HCT116 (cell line): ENCODE data around the gene ADAMTS16. TPM values are rescaled to one million over a fixed set of nuclear protein-coding genes. Genes with fewer than 3 reads are reported as not detected.

Experiments
- ATAC-seq: fragments of 200-7000 bp; cut with Tn5 transposase; 2 replicates; pipeline ENCODE4 v1.9.1; 2020; ENCODE audit warnings: mild to moderate bottlenecking, moderate library complexity
- BruUV-seq: library from RNA; stranded (reverse); fragments of 400-500 nt; replicated peaks from 2 replicates; lab custom pipeline; 2021; lab: Mats Ljungman, UMichigan
- CTCF ChIA-PET: fragments of 300-600 bp; sonication (Branson Sonifier 250); formaldehyde crosslinking; loops from one replicate; lab custom pipeline; 2021; ENCODE audit warnings: antibody characterized with exemption; lab: Charles Lee
- POLR2A ChIA-PET: fragments of 300-600, 350-600 bp; sonication (Branson Sonifier 250); formaldehyde crosslinking; loops from one replicate; lab custom pipeline; 2021; ENCODE audit warnings: antibody characterized with exemption; lab: Charles Lee
- RAD21 ChIA-PET, 2 experiments: fragments of 300-600 bp; sonication (Branson Sonifier 250); formaldehyde crosslinking; loops; one replicate each; lab custom pipeline; 2023; ENCODE audit warnings: low total read pairs in 2 of 2; ENCODE audit not compliant: uncharacterized antibody in 2 of 2, unreplicated experiment in 2 of 2, low non-redundant PET in 1 of 2; lab: Charles Lee
- DNase-seq: peaks from one replicate; pipeline ENCODE4 v3.0.0-alpha.2; 2010; ENCODE audit warnings: low read depth, low spot score
- H2AFZ ChIP-seq: fragments of 200-600 bp; shearing (Covaris generic), sonication (generic); 2 replicates; pipeline ENCODE4 v1.6.1; 2017; ENCODE audit warnings: low read depth, mixed run types, mixed read lengths, antibody characterized with exemption, low read length; ENCODE audit not compliant: poor library complexity, severe bottlenecking
- H3K27ac ChIP-seq: 2 replicates; pipeline ENCODE4 v1.5.1; 2012; ENCODE audit warnings: low read depth, low read length
- H3K27me3 ChIP-seq: fragments of 200-600 bp; sonication (generic); 2 replicates; pipeline ENCODE4 v1.6.1; 2016; ENCODE audit warnings: mixed run types, low read length, mixed read lengths; ENCODE audit not compliant: insufficient read depth
- H3K36me3 ChIP-seq, 2 experiments: fragments of 200-500 bp in 1 of 2; fragments of 200-600 bp in 1 of 2; sonication (Bioruptor generic) in 1 of 2; sonication (generic) in 1 of 2; 2 replicates each; pipeline versions ENCODE4 v1.5.1 to v1.6.1; 2014 to 2016; ENCODE audit warnings: low read length in 2 of 2, inconsistent platforms in 1 of 2, mixed read lengths in 1 of 2, mixed run types in 1 of 2; ENCODE audit not compliant: insufficient read depth in 2 of 2, control insufficient read depth in 1 of 2
- H3K4me1 ChIP-seq, 2 experiments: fragments of 200-600 bp in 1 of 2; sonication (generic) in 1 of 2; 2 replicates each; pipeline versions ENCODE4 v1.5.1 to v1.6.1; 2012 to 2017; ENCODE audit warnings: low read length in 2 of 2, inconsistent platforms in 1 of 2, mild to moderate bottlenecking in 1 of 2, mixed read lengths in 1 of 2, mixed run types in 1 of 2, moderate library complexity in 1 of 2; ENCODE audit not compliant: insufficient read depth in 2 of 2, control insufficient read depth in 1 of 2
- H3K4me2 ChIP-seq: fragments of 200-600 bp; sonication (generic); 2 replicates; pipeline ENCODE4 v1.6.1; 2017; ENCODE audit warnings: mixed run types, low read length, mixed read lengths
- H3K4me3 ChIP-seq, 2 experiments: fragments of 200-600 bp in 1 of 2; sonication (generic) in 1 of 2; replicated peaks in 1 of 2; 2 replicates each; pipeline ENCODE4 v1.5.1; 2011 to 2016; ENCODE audit warnings: low read length in 2 of 2, control low read depth in 1 of 2, low read depth in 1 of 2, mild to moderate bottlenecking in 1 of 2, mixed read lengths in 1 of 2, mixed run types in 1 of 2
- H3K79me2 ChIP-seq: fragments of 200-600 bp; sonication (generic); 2 replicates; pipeline ENCODE4 v1.6.1; 2017; ENCODE audit warnings: mild to moderate bottlenecking, mixed run types, low read length, moderate library complexity, mixed read lengths; ENCODE audit not compliant: insufficient read depth
- H3K9ac ChIP-seq: fragments of 200-600 bp; sonication (generic); 2 replicates; pipeline ENCODE4 v1.6.1; 2016; ENCODE audit warnings: low read length, mixed read lengths
- H3K9me2 ChIP-seq: fragments of 200-600 bp; sonication (generic), shearing (Covaris generic); 2 replicates; pipeline ENCODE4 v1.6.1; 2017; ENCODE audit warnings: mixed run types, mild to moderate bottlenecking, moderate library complexity; ENCODE audit not compliant: insufficient read depth
- H3K9me3 ChIP-seq, 2 experiments: fragments of 200-500 bp in 1 of 2; fragments of 200-600 bp in 1 of 2; sonication (Bioruptor generic) in 1 of 2; sonication (generic) in 1 of 2; 2 replicates each; pipeline ENCODE4 v1.6.1; 2014 to 2017; ENCODE audit warnings: low read length in 2 of 2, mixed read lengths in 2 of 2, inconsistent platforms in 1 of 2, low read depth in 1 of 2, mild to moderate bottlenecking in 1 of 2, mixed run types in 1 of 2, moderate library complexity in 1 of 2; ENCODE audit not compliant: control insufficient read depth in 1 of 2, insufficient read depth in 1 of 2
- H4K20me1 ChIP-seq: fragments of 200-600 bp; sonication (generic), shearing (Covaris generic); 2 replicates; pipeline ENCODE4 v1.6.1; 2017; ENCODE audit warnings: mixed run types, mild to moderate bottlenecking, moderate library complexity; ENCODE audit not compliant: insufficient read depth
- CTCF ChIP-seq, 3 experiments: fragments of 200-600 bp in 1 of 3; sonication (generic) in 1 of 3; IDR thresholded peaks in 2 of 3; conservative IDR thresholded peaks in 1 of 3; 2 replicates each; pipeline ENCODE4 v1.5.1; 2012 to 2017; ENCODE audit warnings: low read depth in 2 of 3, low read length in 2 of 3, antibody characterized with exemption in 1 of 3, borderline replicate concordance in 1 of 3, control low read depth in 1 of 3, mild to moderate bottlenecking in 1 of 3, mixed read lengths in 1 of 3, mixed run types in 1 of 3, moderate library complexity in 1 of 3; ENCODE audit not compliant: insufficient read depth in 1 of 3
- EZH2phosphoT487 ChIP-seq: fragments of 200-600 bp; IDR thresholded peaks from 2 replicates; pipeline ENCODE4 v1.6.1; 2018; ENCODE audit warnings: antibody characterized with exemption, borderline replicate concordance
- FOSL1 ChIP-seq: IDR thresholded peaks from 2 replicates; pipeline ENCODE4 v1.6.1; 2012; ENCODE audit warnings: low read depth
- POLR2AphosphoS5 ChIP-seq: IDR thresholded peaks from 2 replicates; pipeline ENCODE4 v1.6.1; 2011; ENCODE audit warnings: mild to moderate bottlenecking, low read depth, low read length, moderate library complexity
- SIN3A ChIP-seq: IDR thresholded peaks from 2 replicates; pipeline ENCODE4 v1.6.1; 2012; ENCODE audit warnings: low read depth
- SRF ChIP-seq: IDR thresholded peaks from 2 replicates; pipeline ENCODE4 v1.6.1; 2012; ENCODE audit warnings: low read depth
- YY1 ChIP-seq: IDR thresholded peaks from 2 replicates; pipeline ENCODE4 v1.6.1; 2011; ENCODE audit warnings: low read length, low read depth, moderate library complexity, mild to moderate bottlenecking; ENCODE audit not compliant: insufficient replicate concordance; ENCODE audit errors: extremely low read depth
- ZNF274 ChIP-seq: fragments of 200-500 bp; sonication (Bioruptor generic); IDR thresholded peaks from 2 replicates; pipeline ENCODE4 v1.6.1; 2014; ENCODE audit warnings: mild to moderate bottlenecking, low read depth, low read length, inconsistent platforms
- intact Hi-C: fragments of 100-400 bp; cut with micrococcal nuclease; formaldehyde crosslinking; loops from 2 replicates; pipeline ENCODE4 v1.10.0; 2022
- total RNA-seq: library from RNA; stranded (reverse); gene quantifications from one replicate; pipeline ENCODE4 v1.2.1, GENCODE V29; 2021; ENCODE audit not compliant: unreplicated experiment
- TF ChIP-seq, protein P1 (sequence below): IDR thresholded peaks from 2 replicates; pipeline ENCODE4 v1.6.1; 2012

Gene ADAMTS16
- total RNA-seq, 1 experiment from 2014 or later: 2.4 TPM

DNA sequence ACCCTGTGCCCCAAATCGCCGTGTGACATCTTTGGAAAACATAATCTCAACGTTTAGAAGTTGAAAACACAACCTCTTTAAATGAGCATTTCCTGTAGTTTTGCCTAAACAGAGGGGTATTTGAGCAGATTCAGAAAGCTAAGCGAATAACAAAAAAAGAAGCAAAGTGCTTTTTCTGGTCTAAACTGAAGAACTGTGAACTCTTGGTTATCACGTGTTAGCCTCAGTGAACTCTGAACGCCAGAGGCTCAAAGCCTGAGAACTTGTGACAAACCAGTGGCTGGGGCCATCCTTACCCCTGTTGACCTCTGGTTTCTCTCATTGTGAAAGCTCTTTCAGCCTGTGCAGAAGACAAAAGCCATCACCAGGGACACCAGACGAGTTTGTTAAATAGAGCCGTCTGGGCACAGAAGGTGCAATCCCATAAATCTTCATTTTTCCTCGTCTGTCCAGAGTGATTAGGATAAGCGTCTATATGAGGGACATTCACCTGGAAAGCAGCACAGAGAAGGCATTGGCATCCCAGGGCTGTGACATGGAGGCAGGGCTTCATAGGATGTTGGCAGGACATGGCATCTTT is 220.9 kb downstream of the ADAMTS16 start (continued):
- TF ChIP-seq ZNF274 (no peak), YY1 (no peak), SIN3A (no peak)

DNA sequence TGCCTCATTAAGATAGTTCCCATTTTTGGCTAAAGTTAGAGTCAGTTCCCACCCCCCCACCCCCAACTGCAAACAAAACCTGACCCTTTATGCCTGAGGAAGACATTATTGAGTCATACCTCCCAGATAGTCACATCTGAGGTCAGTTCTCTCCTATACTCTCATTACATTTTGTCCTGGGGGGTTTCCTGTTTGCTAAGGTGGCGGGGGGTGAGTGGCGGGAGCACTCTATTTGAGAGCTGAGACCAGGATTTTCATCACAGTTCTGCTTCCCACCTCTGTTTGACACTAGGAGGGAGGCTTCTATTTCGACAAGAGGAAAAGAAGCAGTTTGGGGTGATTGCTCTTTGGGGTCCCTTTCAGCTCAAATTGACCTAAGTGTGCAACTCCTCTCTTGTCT is 222.9 kb downstream of the ADAMTS16 start:
- TF ChIP-seq, protein P1, sequence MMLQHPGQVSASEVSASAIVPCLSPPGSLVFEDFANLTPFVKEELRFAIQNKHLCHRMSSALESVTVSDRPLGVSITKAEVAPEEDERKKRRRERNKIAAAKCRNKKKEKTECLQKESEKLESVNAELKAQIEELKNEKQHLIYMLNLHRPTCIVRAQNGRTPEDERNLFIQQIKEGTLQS: no peak
- TF ChIP-seq FOSL1 (no peak), CTCF (IDR thresholded peaks at IDR 0.05 in 2 of 3, conservative IDR thresholded peaks at IDR 0.05 in 1 of 3; ENCODE audit: borderline replicate concordance in 1 of 3, insufficient read depth in 1 of 3, low read depth in 2 of 3, low read length in 2 of 3) (no peak), EZH2phosphoT487 (no peak), SRF (no peak), POLR2AphosphoS5 (no peak), SIN3A (no peak)
- CTCF ChIA-PET: no interaction called here
- DNase-seq: no peak
- POLR2A ChIA-PET: no interaction called here
- Histone ChIP-seq H3K4me3 (no peak overlapping the region), H3K9ac (no peak overlapping the region), H3K27me3 (no peaks in the 10 kb centered on the region; the same call in 1 of the 2 replicates), H3K9me3 (no peaks in the 10 kb centered on the region), H3K27ac (no peak overlapping the region), H3K36me3 (no peaks in the 10 kb centered on the region), H3K4me2 (no peak overlapping the region), H3K4me1 (no peaks in the 10 kb centered on the region), H3K79me2 (no peaks in the 10 kb centered on the region), H2AFZ (no peak overlapping the region), H3K9me2 (no peaks in the 10 kb centered on the region), H4K20me1 (no peaks in the 10 kb centered on the region)
- no TSS peak for BruUV-seq
- RAD21 ChIA-PET: no interaction called here
- ATAC-seq: no peak
- intact Hi-C loops: no loop called here
